Gastroesophageal sphincter (tissue), 4 donors: Measurements from ENCODE around the gene SCAMP5. TPM values are rescaled to one million over a fixed set of nuclear protein-coding genes. Genes with fewer than 3 reads are reported as not detected.

Source experiments
- ATAC-seq: fragments of 150-250 bp; one replicate; pipeline ENCODE4 v1.9.1; 2016; ENCODE audit warnings: mild to moderate bottlenecking, moderate library complexity
- H3K27ac ChIP-seq, 4 donors: fragments of 200-600 bp; sonication (generic) in 3 of 4; 1 replicate in 3 of 4; 2 replicates in 1 of 4; pipeline ENCODE4 v1.5.1; 2016 to 2019
- H3K27me3 ChIP-seq: fragments of 200-600 bp; sonication (generic); one replicate; pipeline ENCODE4 v1.5.1; 2019
- H3K36me3 ChIP-seq, 2 donors: fragments of 200-600 bp; sonication (generic); one replicate each; pipeline ENCODE4 v1.5.1; 2019; ENCODE audit warnings: control low read depth in 1 of 2
- H3K4me1 ChIP-seq, 3 donors: fragments of 200-600 bp; sonication (generic); 1 replicate in 2 of 3; 2 replicates in 1 of 3; pipeline ENCODE4 v1.5.1; 2016 to 2019; ENCODE audit warnings: control low read depth in 2 of 3
- H3K4me3 ChIP-seq, 2 donors: fragments of 200-600 bp; sonication (generic); one replicate each; pipeline ENCODE4 v1.5.1; 2019; ENCODE audit warnings: mild to moderate bottlenecking in 1 of 2, moderate library complexity in 1 of 2
- H3K9me3 ChIP-seq, 3 donors: fragments of 200-600 bp; sonication (generic); one replicate each; pipeline ENCODE4 v1.5.1; 2017 to 2019; ENCODE audit warnings: control low read depth in 2 of 3
- CTCF ChIP-seq, 4 experiments: fragments of 200-600 bp in 2 of 4; fragments of 450-650 bp in 2 of 4; sonication (generic) in 1 of 4; IDR thresholded peaks; one replicate each; pipeline ENCODE4 v1.5.1; 2017 to 2019; ENCODE audit warnings: antibody characterized with exemption in 4 of 4, mild to moderate bottlenecking in 2 of 4, moderate library complexity in 2 of 4
- EP300 ChIP-seq: sonication (generic); formaldehyde crosslinking; IDR thresholded peaks from one replicate; pipeline ENCODE4 v1.6.1; 2017; ENCODE audit warnings: antibody characterized with exemption, mild to moderate bottlenecking
- POLR2A ChIP-seq, 2 donors: fragments of 450-650 bp; IDR thresholded peaks; one replicate each; pipeline ENCODE4 v1.6.1; 2017; ENCODE audit warnings: antibody characterized with exemption in 2 of 2, mild to moderate bottlenecking in 2 of 2, moderate library complexity in 1 of 2
- POLR2AphosphoS5 ChIP-seq: sonication (generic); formaldehyde crosslinking; IDR thresholded peaks from one replicate; pipeline ENCODE4 v1.6.1; 2017; ENCODE audit warnings: antibody characterized with exemption
- WGBS, 2 donors: methylation state at CpG; one replicate each; pipeline ENCODE4 v1.1.5; 2018; ENCODE audit warnings: low coverage in 1 of 2; 5-methylcytosine and 5-hydroxymethylcytosine counted together
- total RNA-seq, 4 donors: library from RNA; depleted of rRNA; stranded (reverse); fragments of >200 nt; gene quantifications; one replicate each; pipeline ENCODE4 v1.1.0, GENCODE V29; 2016

SCAMP5 gene
- total RNA-seq, 4 donors from 2014 or later, result 2.2 to 10.1 (median 5.6) TPM

- Histone ChIP-seq H3K4me1 (peaks cover 0 to 4% (median 0%) of the 10 kb centered on the region in 3 donors), H3K27me3 (no peaks in the 10 kb centered on the region), H3K36me3 (peaks cover 0 to 4% of the 10 kb centered on the region in 2 donors), H3K9me3 (peaks cover 0 to 3% (median 0%) of the 10 kb centered on the region in 3 donors), H3K4me3 (no peak overlapping the region), H3K27ac (no peak overlapping the region)
- ATAC-seq, result no peak
- TF ChIP-seq POLR2AphosphoS5 (no peak), POLR2A (IDR thresholded peaks at IDR 0.05) (no peak), EP300 (no peak), CTCF (IDR thresholded peaks at IDR 0.05) (no peak)
Measured at GRCh38 chr15:75061272-75061671, 65.9 kb downstream of the SCAMP5 start.

- Histone ChIP-seq H3K4me1 (peaks cover 0 to 4% (median 0%) of the 10 kb centered on the region in 3 donors), H3K9me3 (peaks cover 0 to 13% (median 0%) of the 10 kb centered on the region in 3 donors), H3K27me3 (no peaks in the 10 kb centered on the region), H3K27ac (no peak overlapping the region), H3K4me3 (no peak overlapping the region), H3K36me3 (peaks cover 0 to 4% of the 10 kb centered on the region in 2 donors)
- 0 to 67% methylated on average over 1 to 3 of the region's 3 CpGs for WGBS, 2 donors
- TF ChIP-seq POLR2AphosphoS5 (no peak), POLR2A (IDR thresholded peaks at IDR 0.05) (no peak), EP300 (no peak), CTCF (IDR thresholded peaks at IDR 0.05) (no peak)
- ATAC-seq, result no peak
Measured at GRCh38 chr15:75062706-75063105, 67.3 kb downstream of the SCAMP5 start.

- H3K27me3 ChIP-seq, result no peaks in the 10 kb centered on the region
- H3K9me3 ChIP-seq, result peaks cover 0 to 13% (median 0%) of the 10 kb centered on the region in 3 donors
- ATAC-seq, result no peak
- H3K27ac ChIP-seq, result no peak overlapping the region
- H3K36me3 ChIP-seq, result peaks cover 0 to 4% of the 10 kb centered on the region in 2 donors
- TF ChIP-seq CTCF (IDR thresholded peaks at IDR 0.05) (no peak), EP300 (no peak), POLR2A (IDR thresholded peaks at IDR 0.05) (no peak), POLR2AphosphoS5 (no peak)
- H3K4me3 ChIP-seq, result no peak overlapping the region
- peaks cover 0 to 4% (median 0%) of the 10 kb centered on the region in 3 donors for H3K4me1 ChIP-seq
- 13 to 79% methylated on average over 2 to 3 of the region's 4 CpGs for WGBS, 2 donors
Measured at GRCh38 chr15:75063338-75063737, 68.0 kb downstream of the SCAMP5 start.

GRCh38 chr15:75063889-75064288, 68.5 kb downstream of the SCAMP5 start:
- no peak overlapping the region for H3K4me3 ChIP-seq
- no peak for ATAC-seq
- TF ChIP-seq CTCF (IDR thresholded peaks at IDR 0.05), result no peak
- no peak for TF ChIP-seq POLR2AphosphoS5
- no peak for TF ChIP-seq POLR2A (IDR thresholded peaks at IDR 0.05)
- TF ChIP-seq EP300, result no peak
- H3K4me1 ChIP-seq, result peaks cover 0 to 4% (median 0%) of the 10 kb centered on the region in 3 donors
- no peaks in the 10 kb centered on the region for H3K27me3 ChIP-seq
- H3K9me3 ChIP-seq, result peaks cover 0 to 13% (median 0%) of the 10 kb centered on the region in 3 donors
- WGBS, 2 donors, result 85 to 100% methylated on average over 2 to 7 of the region's 9 CpGs
- no peak overlapping the region for H3K27ac ChIP-seq
- peaks cover 0 to 4% of the 10 kb centered on the region in 2 donors for H3K36me3 ChIP-seq

- H3K4me1 ChIP-seq, result peaks cover 0 to 4% (median 0%) of the 10 kb centered on the region in 3 donors
- 33 to 34% methylated on average over 2 of the region's 2 CpGs for WGBS, 2 donors
- H3K9me3 ChIP-seq, result peaks cover 0 to 13% (median 0%) of the 10 kb centered on the region in 3 donors
- no peak overlapping the region for H3K27ac ChIP-seq
- no peak for TF ChIP-seq CTCF (IDR thresholded peaks at IDR 0.05)
- no peak for TF ChIP-seq POLR2A (IDR thresholded peaks at IDR 0.05)
- no peak for TF ChIP-seq POLR2AphosphoS5
- TF ChIP-seq EP300, result no peak
- peaks cover 0 to 2% of the 10 kb centered on the region in 2 donors for H3K36me3 ChIP-seq
- H3K4me3 ChIP-seq, result no peak overlapping the region
- no peak for ATAC-seq
- no peaks in the 10 kb centered on the region for H3K27me3 ChIP-seq
Measured at GRCh38 chr15:75064846-75065245, 69.5 kb downstream of the SCAMP5 start.
